DMS53 treated with DMSO at 0.1 percent for 48 hours (cell line): Measurements from ENCODE around the gene KRT78.

Source experiments
- DNase-seq: peaks from one replicate; lab custom pipeline; 2025; ENCODE audit not compliant: unreplicated experiment; lab: John Stamatoyannopoulos, UW

Gene KRT78

GRCh38 chr12:52826611-52827498 lies 21.9 kb downstream of the KRT78 start:
- DNase-seq = no peak

GRCh38 chr12:52825961-52826360 lies 22.8 kb downstream of the KRT78 start:
- no peak for DNase-seq

GRCh38 chr12:52824741-52825410 lies 23.9 kb downstream of the KRT78 start:
- no peak for DNase-seq

- DNase-seq = no peak
Measured at GRCh38 chr12:52823761-52824450, 24.9 kb downstream of the KRT78 start.

GRCh38 chr12:52822771-52823510 lies 25.9 kb downstream of the KRT78 start:
- no peak for DNase-seq

- DNase-seq = no peak
Measured at GRCh38 chr12:52821826-52822660, 26.8 kb downstream of the KRT78 start.

- no peak for DNase-seq
Measured at GRCh38 chr12:52821071-52821730, 27.6 kb downstream of the KRT78 start.

- DNase-seq = no peak
Measured at GRCh38 chr12:52820521-52820920, 28.3 kb downstream of the KRT78 start.

GRCh38 chr12:52819731-52820510 lies 28.9 kb downstream of the KRT78 start:
- no peak for DNase-seq

- no peak for DNase-seq
Measured at GRCh38 chr12:52818887-52819420, 29.8 kb downstream of the KRT78 start.

- DNase-seq = no peak
Measured at GRCh38 chr12:52818388-52818787, 30.4 kb downstream of the KRT78 start.

GRCh38 chr12:52817699-52818238 lies 31.0 kb downstream of the KRT78 start:
- no peak for DNase-seq

GRCh38 chr12:52817003-52817698 lies 31.6 kb downstream of the KRT78 start:
- DNase-seq = no peak

- DNase-seq = no peak
Measured at GRCh38 chr12:52815676-52816588, 32.9 kb downstream of the KRT78 start.

GRCh38 chr12:52815161-52815560 lies 33.6 kb downstream of the KRT78 start:
- DNase-seq = no peak

GRCh38 chr12:52814710-52815155 lies 34.1 kb downstream of the KRT78 start:
- no peak for DNase-seq
